Trophoblast cell (in vitro differentiated cells and primary cell): Measurements from ENCODE around the gene MXRA8.
A peak's percentile ranks its signal among the peaks of the same experiment; 100 is the strongest.

ENCODE experiments used
- DNase-seq, 2 donors: peaks; one replicate each; pipeline ENCODE4 v3.0.0-alpha.2; 2016
- H2AFZ ChIP-seq: 2 replicates; pipeline ENCODE4 v1.6.1; 2013; ENCODE audit warnings: low read length, moderate library complexity, mild to moderate bottlenecking; ENCODE audit not compliant: insufficient read depth, poor library complexity
- H2AK5ac ChIP-seq: 2 replicates; pipeline ENCODE4 v1.6.1; 2013; ENCODE audit warnings: mild to moderate bottlenecking, low read length
- H2BK120ac ChIP-seq: 2 replicates; pipeline ENCODE4 v1.6.1; 2013; ENCODE audit warnings: low read length, mild to moderate bottlenecking, moderate library complexity; ENCODE audit not compliant: insufficient read depth, poor library complexity
- H2BK12ac ChIP-seq: 2 replicates; pipeline ENCODE4 v1.6.1; 2013; ENCODE audit warnings: mild to moderate bottlenecking, low read length, moderate library complexity
- H2BK5ac ChIP-seq: 2 replicates; pipeline ENCODE4 v1.6.1; 2013; ENCODE audit warnings: low read length, low read depth, moderate library complexity, mild to moderate bottlenecking; ENCODE audit not compliant: poor library complexity
- H3K14ac ChIP-seq: 2 replicates; pipeline ENCODE4 v1.6.1; 2013; ENCODE audit warnings: mild to moderate bottlenecking, low read length
- H3K18ac ChIP-seq: 2 replicates; pipeline ENCODE4 v1.6.1; 2013; ENCODE audit warnings: mild to moderate bottlenecking, low read length
- H3K23ac ChIP-seq: 2 replicates; pipeline ENCODE4 v1.6.1; 2013; ENCODE audit warnings: low read length
- H3K27ac ChIP-seq: 2 replicates; pipeline ENCODE4 v1.5.1; 2013; ENCODE audit warnings: low read depth, mild to moderate bottlenecking, inconsistent platforms, low read length, moderate library complexity
- H3K27me3 ChIP-seq: 2 replicates; pipeline ENCODE4 v1.6.1; 2013; ENCODE audit warnings: inconsistent platforms, mild to moderate bottlenecking, low read length, moderate library complexity; ENCODE audit not compliant: insufficient read depth
- H3K36me3 ChIP-seq, 2 experiments: 1 replicate in 1 of 2; 2 replicates in 1 of 2; pipeline ENCODE4 v1.6.1; 2013; ENCODE audit warnings: low read length in 2 of 2, mild to moderate bottlenecking in 2 of 2, moderate library complexity in 1 of 2; ENCODE audit not compliant: insufficient read depth in 2 of 2, control insufficient read depth in 1 of 2
- H3K4ac ChIP-seq: 2 replicates; pipeline ENCODE4 v1.6.1; 2013; ENCODE audit warnings: low read depth, mild to moderate bottlenecking, low read length, moderate library complexity
- H3K4me1 ChIP-seq, 2 experiments: 1 replicate in 1 of 2; 2 replicates in 1 of 2; pipeline ENCODE4 v1.6.1; 2013; ENCODE audit warnings: low read length in 2 of 2, mild to moderate bottlenecking in 2 of 2, moderate library complexity in 1 of 2; ENCODE audit not compliant: insufficient read depth in 2 of 2, control insufficient read depth in 1 of 2
- H3K4me2 ChIP-seq: 2 replicates; pipeline ENCODE4 v1.6.1; 2013; ENCODE audit warnings: inconsistent platforms, mild to moderate bottlenecking, low read length, moderate library complexity
- H3K4me3 ChIP-seq: 2 replicates; pipeline ENCODE4 v1.5.1; 2013; ENCODE audit warnings: mild to moderate bottlenecking, low read depth, low read length, inconsistent platforms
- H3K79me1 ChIP-seq: one replicate; pipeline ENCODE4 v1.6.1; 2013; ENCODE audit warnings: low read length
- H3K79me2 ChIP-seq: 2 replicates; pipeline ENCODE4 v1.6.1; 2013; ENCODE audit warnings: low read length, mild to moderate bottlenecking; ENCODE audit not compliant: control insufficient read depth, insufficient read depth, poor library complexity
- H3K9ac ChIP-seq: 2 replicates; pipeline ENCODE4 v1.6.1; 2013; ENCODE audit warnings: mild to moderate bottlenecking, low read length
- H3K9me3 ChIP-seq: 2 replicates; pipeline ENCODE4 v1.6.1; 2013; ENCODE audit warnings: low read depth, mild to moderate bottlenecking, control low read depth, inconsistent platforms, low read length; ENCODE audit not compliant: insufficient read depth
- H4K12ac ChIP-seq: 2 replicates; pipeline ENCODE4 v1.6.1; 2013; ENCODE audit warnings: low read depth, mild to moderate bottlenecking, low read length, moderate library complexity
- H4K8ac ChIP-seq: 2 replicates; pipeline ENCODE4 v1.6.1; 2013; ENCODE audit warnings: low read depth, mild to moderate bottlenecking, low read length, moderate library complexity
- H4K91ac ChIP-seq: one replicate; pipeline ENCODE4 v1.6.1; 2013; ENCODE audit warnings: low read depth, mild to moderate bottlenecking, low read length, moderate library complexity
- WGBS: extraction: QIAGEN DNeasy Blood & Tissue Kit; methylation state at CpG from one replicate; pipeline ENCODE4 v1.1.7; 2013; ENCODE audit warnings: missing lambda C conversion rate; ENCODE audit not compliant: insufficient read length, insufficient coverage; ENCODE audit errors: extremely low coverage; 5-methylcytosine and 5-hydroxymethylcytosine counted together

MXRA8 gene

DNA sequence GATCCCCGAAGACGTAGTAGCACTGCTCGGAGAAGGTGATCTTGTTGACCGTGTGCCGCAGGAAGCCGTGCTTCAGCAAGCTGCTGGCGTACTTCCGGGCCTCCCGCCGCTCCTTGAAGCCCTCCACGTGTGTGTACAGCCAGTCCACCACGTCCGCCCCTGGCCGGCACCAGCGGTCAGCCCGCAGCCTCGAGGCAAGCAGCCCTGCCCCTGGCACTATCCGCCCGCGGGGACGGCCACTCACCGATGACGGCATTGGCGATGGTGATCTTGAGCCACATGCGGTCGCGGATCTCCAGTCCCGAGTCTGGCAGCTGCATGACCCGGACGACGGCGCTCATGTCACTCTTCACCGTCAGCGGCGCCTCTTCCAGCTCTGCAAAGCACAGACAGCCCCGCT is 20.1 kb downstream of the MXRA8 start:
- no CpG with 5 or more reads among the region's 36 CpGs for WGBS
- H2AK5ac ChIP-seq = no peak overlapping the region

DNA sequence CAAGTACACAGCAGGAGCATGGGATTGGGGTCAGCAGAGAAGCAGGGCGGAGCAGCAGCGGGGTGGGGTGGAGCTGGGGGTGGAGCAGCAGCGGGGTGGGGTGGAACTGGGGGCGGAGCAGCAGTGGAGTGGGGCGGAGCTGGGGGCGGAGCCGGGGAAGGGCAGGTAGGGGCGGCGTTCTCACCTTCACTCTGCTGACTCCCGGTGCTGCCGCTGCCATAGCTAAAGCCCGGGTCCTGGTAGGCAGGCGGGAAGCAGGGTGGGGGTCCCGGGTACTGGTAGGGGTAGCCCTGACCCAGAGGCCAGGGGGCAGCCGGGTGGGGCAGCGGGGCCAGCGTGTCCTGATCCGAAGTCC is 20.6 kb downstream of the MXRA8 start:
- no peak overlapping the region for H2BK12ac ChIP-seq
- H3K36me3 ChIP-seq = peaks cover 67 to 69% of the 10 kb centered on the region in 2 experiments
- no peak overlapping the region for H3K14ac ChIP-seq
- no peaks in the 10 kb centered on the region for H3K4me1 ChIP-seq
- no CpG with 5 or more reads among the region's 18 CpGs for WGBS
- no peaks in the 10 kb centered on the region for H3K79me2 ChIP-seq
- H2BK5ac ChIP-seq = no peak overlapping the region
- H3K4ac ChIP-seq = no peak overlapping the region
- no peaks in the 10 kb centered on the region for H3K27me3 ChIP-seq
- H4K12ac ChIP-seq = no peak overlapping the region
- H3K4me3 ChIP-seq = no peak overlapping the region
- no peak overlapping the region for H2AK5ac ChIP-seq
- H3K9ac ChIP-seq = no peak overlapping the region
- no peak overlapping the region for H3K18ac ChIP-seq
- no peak overlapping the region for H2AFZ ChIP-seq
- H3K9me3 ChIP-seq = peaks cover 13% of the 10 kb centered on the region
- H3K27ac ChIP-seq = no peak overlapping the region
- H4K91ac ChIP-seq = no peak overlapping the region
- no peaks in the 10 kb centered on the region for H3K79me1 ChIP-seq
- H3K23ac ChIP-seq = no peak overlapping the region
- no peak overlapping the region for H2BK120ac ChIP-seq
- H4K8ac ChIP-seq = no peak overlapping the region
- DNase-seq = peak in 1 of 2 donors; percentile 40
- no peak overlapping the region for H3K4me2 ChIP-seq

More for the DNA sequence above, 20.1 kb downstream of the MXRA8 start:
- Histone ChIP-seq H2AFZ (no peak overlapping the region), H3K4me1 (no peaks in the 10 kb centered on the region), H3K23ac (no peak overlapping the region), H4K12ac (no peak overlapping the region), H3K9me3 (peaks cover 13% of the 10 kb centered on the region), H3K4ac (no peak overlapping the region), H4K91ac (no peak overlapping the region), H3K4me3 (no peak overlapping the region), H4K8ac (no peak overlapping the region), H2BK12ac (no peak overlapping the region), H3K4me2 (no peak overlapping the region), H2BK5ac (no peak overlapping the region), H3K27ac (no peak overlapping the region), H2BK120ac (no peak overlapping the region), H3K14ac (no peak overlapping the region), H3K36me3 (peaks cover 67 to 69% of the 10 kb centered on the region in 2 experiments), H3K27me3 (no peaks in the 10 kb centered on the region), H3K9ac (no peak overlapping the region), H3K79me1 (no peaks in the 10 kb centered on the region), H3K18ac (no peak overlapping the region), H3K79me2 (no peaks in the 10 kb centered on the region)
- DNase-seq = no peak

GRCh38 chr1:1336931-1337792 is 21.2 kb downstream of the MXRA8 start:
- H4K91ac ChIP-seq = no peak overlapping the region
- H3K18ac ChIP-seq = no peak overlapping the region
- no peaks in the 10 kb centered on the region for H3K79me1 ChIP-seq
- no peaks in the 10 kb centered on the region for H3K79me2 ChIP-seq
- no peak for DNase-seq
- no peaks in the 10 kb centered on the region for H3K27me3 ChIP-seq
- no peak overlapping the region for H2AFZ ChIP-seq
- H3K4me1 ChIP-seq = no peaks in the 10 kb centered on the region
- H3K36me3 ChIP-seq = peaks cover 66 to 67% of the 10 kb centered on the region in 2 experiments
- H3K14ac ChIP-seq = no peak overlapping the region
- H2BK5ac ChIP-seq = no peak overlapping the region
- no peak overlapping the region for H3K4ac ChIP-seq
- H3K9ac ChIP-seq = no peak overlapping the region
- H3K27ac ChIP-seq = no peak overlapping the region
- no peak overlapping the region for H3K4me2 ChIP-seq
- no peak overlapping the region for H4K12ac ChIP-seq
- no peak overlapping the region for H2AK5ac ChIP-seq
- no peak overlapping the region for H2BK120ac ChIP-seq
- peaks cover 17% of the 10 kb centered on the region for H3K9me3 ChIP-seq
- H3K4me3 ChIP-seq = no peak overlapping the region
- H4K8ac ChIP-seq = no peak overlapping the region
- H3K23ac ChIP-seq = no peak overlapping the region
- whole genome bisulfite sequencing = no CpG with 5 or more reads among the region's 32 CpGs
- H2BK12ac ChIP-seq = no peak overlapping the region

- Histone ChIP-seq H3K79me2 (no peaks in the 10 kb centered on the region), H3K4me2 (no peak overlapping the region), H3K36me3 (peaks cover 58 to 61% of the 10 kb centered on the region in 2 experiments), H3K27me3 (no peaks in the 10 kb centered on the region), H2BK5ac (no peak overlapping the region), H4K12ac (no peak overlapping the region), H2AFZ (no peak overlapping the region), H3K14ac (no peak overlapping the region), H3K4me3 (no peak overlapping the region), H3K9ac (no peak overlapping the region), H2AK5ac (no peak overlapping the region), H3K27ac (no peak overlapping the region), H4K8ac (no peak overlapping the region), H4K91ac (no peak overlapping the region), H2BK120ac (no peak overlapping the region), H3K4ac (no peak overlapping the region), H3K18ac (no peak overlapping the region), H3K79me1 (no peaks in the 10 kb centered on the region), H2BK12ac (no peak overlapping the region), H3K4me1 (no peaks in the 10 kb centered on the region), H3K23ac (no peak overlapping the region), H3K9me3 (peaks cover 17% of the 10 kb centered on the region)
- WGBS = no CpG with 5 or more reads among the region's 26 CpGs
- no peak for DNase-seq
These were observed 21.9 kb downstream of the MXRA8 start for GRCh38 chr1:1336446-1336845.
